Lung (tissue), 12 donors: ENCODE data around the gene SUGCT. TPM values are rescaled to one million over a fixed set of nuclear protein-coding genes. Genes with fewer than 3 reads are reported as not detected.

ENCODE experiments used
- ATAC-seq: fragments of 200-7000 bp; cut with Tn5 transposase; one replicate; pipeline ENCODE4 v1.9.1; 2020; ENCODE audit warnings: moderate number of reproducible peaks; ENCODE audit not compliant: insufficient read depth, low FRiP score
- DNase-seq, 3 donors: peaks; one replicate each; pipeline ENCODE4 v3.0.0-alpha.2; 2013 to 2017
- H3K27ac ChIP-seq, 2 donors: one replicate each; pipeline ENCODE4 v1.5.1; 2013; ENCODE audit warnings: mild to moderate bottlenecking in 2 of 2, moderate library complexity in 2 of 2, control low read depth in 1 of 2, inconsistent platforms in 1 of 2, low read depth in 1 of 2, low read length in 1 of 2
- H3K27me3 ChIP-seq, 3 donors: one replicate each; pipeline ENCODE4 v1.5.1; 2013; ENCODE audit warnings: low read length in 2 of 3; ENCODE audit not compliant: control insufficient read depth in 3 of 3, insufficient read depth in 3 of 3
- H3K36me3 ChIP-seq, 4 donors: one replicate each; pipeline ENCODE4 v1.5.1; 2013; ENCODE audit warnings: low read length in 4 of 4, mild to moderate bottlenecking in 1 of 4, moderate library complexity in 1 of 4; ENCODE audit not compliant: control insufficient read depth in 4 of 4, insufficient read depth in 4 of 4
- H3K4me1 ChIP-seq, 5 donors: one replicate each; pipeline ENCODE4 v1.5.1; 2013; ENCODE audit warnings: low read length in 5 of 5, mild to moderate bottlenecking in 2 of 5, moderate library complexity in 1 of 5; ENCODE audit not compliant: control insufficient read depth in 5 of 5, insufficient read depth in 5 of 5
- H3K4me3 ChIP-seq: one replicate; pipeline ENCODE4 v1.5.1; 2013; ENCODE audit warnings: mild to moderate bottlenecking, control low read depth, moderate library complexity
- H3K9ac ChIP-seq, 2 donors: one replicate each; pipeline ENCODE4 v1.5.1; 2013; ENCODE audit warnings: low read length in 2 of 2, control low read depth in 1 of 2; ENCODE audit not compliant: insufficient read depth in 1 of 2
- H3K9me3 ChIP-seq, 4 donors: one replicate each; pipeline ENCODE4 v1.5.1; 2013; ENCODE audit warnings: low read length in 3 of 4, mild to moderate bottlenecking in 1 of 4, moderate library complexity in 1 of 4; ENCODE audit not compliant: control insufficient read depth in 4 of 4, insufficient read depth in 3 of 4
- WGBS, 2 donors: extraction: QIAGEN DNeasy Blood & Tissue Kit; methylation state at CpG; one replicate each; pipeline ENCODE4 v1.1.7; 2013; 5-methylcytosine and 5-hydroxymethylcytosine counted together
- polyA plus RNA-seq, 2 donors: library from polyadenylated mRNA; stranded (reverse); fragments of 200-250 nt; gene quantifications; one replicate each; pipeline ENCODE4 v1.2.1, GENCODE V29; 2013
- total RNA-seq, 2 donors: library from RNA; depleted of rRNA in 1 of 2; stranded (reverse); fragments of >200 nt in 1 of 2; gene quantifications; one replicate each; pipeline ENCODE4 v1.2.1, GENCODE V29; 2014 to 2021
- TF ChIP-seq, protein P1 (sequence below): IDR thresholded peaks from 2 replicates; pipeline ENCODE4 v1.5.1; 2012; ENCODE audit warnings: mild to moderate bottlenecking; ENCODE audit errors: control extremely low read depth, extremely low read depth
- donor health status: control.
- donor health status: control.
- donor health status: Bipolar disorder and iron deficiency.
- donor health status: healthy.
- donor health status: DM: yes; HTN: yes; CAD: no.

Gene SUGCT
- total and polyA plus RNA-seq, 4 donors: 0.23 to 4.2 (median 1.8) TPM

DNA sequence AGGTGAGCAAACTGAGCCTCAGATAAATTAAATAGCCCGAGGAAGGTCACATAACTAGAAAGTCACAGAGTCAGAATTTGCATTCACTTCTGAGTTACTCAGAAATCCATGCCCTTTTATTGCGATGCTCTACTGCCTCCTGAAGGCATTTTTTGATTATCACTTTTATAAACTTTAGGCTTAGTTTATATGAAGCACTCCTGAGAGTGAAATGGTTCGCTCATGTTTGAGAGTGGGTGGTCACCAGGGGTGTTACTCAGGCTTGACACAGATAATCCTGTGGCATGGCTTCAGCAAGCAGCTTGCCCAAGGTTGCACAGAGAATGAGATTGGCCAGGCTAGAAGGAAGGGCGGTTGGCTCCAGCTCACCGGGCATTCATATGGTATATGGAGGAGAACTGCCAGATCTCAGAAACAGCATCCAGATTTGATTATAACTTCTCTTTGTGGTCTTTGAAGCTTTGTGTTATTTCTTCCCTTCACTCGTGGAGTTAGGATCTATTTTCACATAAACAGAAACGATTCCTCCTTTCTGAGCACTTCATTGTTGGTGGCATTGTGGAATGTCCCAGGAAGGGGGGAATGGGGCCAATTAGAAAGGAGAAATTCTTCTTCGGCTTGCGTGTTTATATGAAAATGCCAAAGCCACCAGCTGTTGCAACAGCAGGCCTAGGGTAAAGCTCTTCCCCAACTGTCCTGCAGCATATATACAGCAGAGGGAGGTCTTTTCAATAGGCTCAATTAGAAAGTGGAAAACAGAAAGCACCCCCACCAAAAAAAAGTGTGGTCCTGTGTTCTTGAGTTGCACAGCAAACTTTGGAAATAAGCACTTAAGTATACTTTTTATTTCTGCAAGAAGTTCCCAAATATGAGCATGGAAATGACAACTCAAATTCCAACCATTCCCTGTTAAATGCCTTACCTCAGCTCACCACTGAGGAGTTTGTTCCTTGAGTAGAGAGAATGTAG, 628.8 kb downstream of the SUGCT start:
- DNase-seq (peak; percentile 67 to 80 (median 72)), ATAC-seq (no peak)
- TF ChIP-seq, protein P1, sequence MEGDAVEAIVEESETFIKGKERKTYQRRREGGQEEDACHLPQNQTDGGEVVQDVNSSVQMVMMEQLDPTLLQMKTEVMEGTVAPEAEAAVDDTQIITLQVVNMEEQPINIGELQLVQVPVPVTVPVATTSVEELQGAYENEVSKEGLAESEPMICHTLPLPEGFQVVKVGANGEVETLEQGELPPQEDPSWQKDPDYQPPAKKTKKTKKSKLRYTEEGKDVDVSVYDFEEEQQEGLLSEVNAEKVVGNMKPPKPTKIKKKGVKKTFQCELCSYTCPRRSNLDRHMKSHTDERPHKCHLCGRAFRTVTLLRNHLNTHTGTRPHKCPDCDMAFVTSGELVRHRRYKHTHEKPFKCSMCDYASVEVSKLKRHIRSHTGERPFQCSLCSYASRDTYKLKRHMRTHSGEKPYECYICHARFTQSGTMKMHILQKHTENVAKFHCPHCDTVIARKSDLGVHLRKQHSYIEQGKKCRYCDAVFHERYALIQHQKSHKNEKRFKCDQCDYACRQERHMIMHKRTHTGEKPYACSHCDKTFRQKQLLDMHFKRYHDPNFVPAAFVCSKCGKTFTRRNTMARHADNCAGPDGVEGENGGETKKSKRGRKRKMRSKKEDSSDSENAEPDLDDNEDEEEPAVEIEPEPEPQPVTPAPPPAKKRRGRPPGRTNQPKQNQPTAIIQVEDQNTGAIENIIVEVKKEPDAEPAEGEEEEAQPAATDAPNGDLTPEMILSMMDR: no peak
- no peaks in the 10 kb centered on the region for H3K36me3 ChIP-seq
- 67% methylated on average over 9 of the region's 9 CpGs for WGBS, 2 donors
- H3K9ac ChIP-seq: no peak overlapping the region
- H3K4me3 ChIP-seq: no peak overlapping the region
- peaks cover 0 to 1% (median 0%) of the 10 kb centered on the region in 4 donors for H3K9me3 ChIP-seq
- no peaks in the 10 kb centered on the region for H3K27me3 ChIP-seq
- peaks cover 0 to 41% (median 0%) of the 10 kb centered on the region in 5 donors for H3K4me1 ChIP-seq
- no peak overlapping the region for H3K27ac ChIP-seq

DNA sequence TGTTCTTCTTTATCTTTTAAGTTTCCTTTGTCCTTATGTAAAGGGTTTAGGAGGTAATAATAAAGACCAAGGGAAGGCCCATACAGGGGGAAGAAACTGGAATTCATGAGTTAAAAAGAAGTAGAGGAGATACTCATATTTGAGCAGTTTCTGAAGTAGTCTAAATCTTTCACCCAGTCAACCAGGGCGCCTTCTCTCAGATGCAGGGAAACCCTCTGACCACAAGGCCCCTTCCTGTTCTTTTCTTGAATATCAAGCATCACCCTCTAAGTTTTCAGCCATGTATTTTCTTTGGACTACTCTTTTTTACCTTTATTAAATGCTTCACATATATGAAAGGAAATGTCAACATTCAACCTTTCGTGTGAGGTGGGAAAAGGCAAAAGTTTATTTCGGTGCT, 630.8 kb downstream of the SUGCT start:
- WGBS, 2 donors: 41 to 63% methylated on average over 3 of the region's 3 CpGs

DNA sequence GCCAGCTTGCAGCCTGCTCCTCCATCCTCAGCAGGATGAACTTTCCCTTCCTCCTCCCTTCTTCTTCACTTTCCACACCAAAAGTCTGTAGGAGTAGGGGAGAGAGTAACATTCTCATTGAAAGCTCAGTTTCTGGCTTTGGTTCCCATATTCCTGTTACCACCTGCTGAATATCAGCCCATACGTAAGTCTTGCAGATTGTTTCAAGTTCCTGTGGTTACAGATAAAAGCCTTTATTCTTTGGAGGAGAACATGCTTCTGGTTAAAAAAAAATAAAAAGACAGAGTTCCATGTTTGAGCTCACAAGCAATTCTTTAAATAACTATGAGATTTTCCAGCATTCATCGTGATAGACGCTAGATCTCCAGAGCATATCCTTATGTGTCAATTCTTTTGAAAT, 637.3 kb downstream of the SUGCT start:
- ATAC-seq: no peak
- H3K9me3 ChIP-seq: peaks cover 0 to 1% (median 0%) of the 10 kb centered on the region in 4 donors
- no peaks in the 10 kb centered on the region for H3K4me1 ChIP-seq
- no peaks in the 10 kb centered on the region for H3K27me3 ChIP-seq
- H3K9ac ChIP-seq: no peak overlapping the region
- H3K36me3 ChIP-seq: no peaks in the 10 kb centered on the region
- no peak for DNase-seq
- H3K4me3 ChIP-seq: no peak overlapping the region
- 69 to 75% methylated on average over 3 of the region's 3 CpGs for WGBS, 2 donors
- TF ChIP-seq, protein P1: no peak
- no peak overlapping the region for H3K27ac ChIP-seq

More for the DNA sequence above, 630.8 kb downstream of the SUGCT start:
- Histone ChIP-seq H3K4me3 (no peak overlapping the region), H3K9ac (no peak overlapping the region), H3K4me1 (peaks cover 0 to 34% (median 0%) of the 10 kb centered on the region in 5 donors), H3K27ac (no peak overlapping the region), H3K9me3 (peaks cover 0 to 1% (median 0%) of the 10 kb centered on the region in 4 donors), H3K27me3 (no peaks in the 10 kb centered on the region), H3K36me3 (no peaks in the 10 kb centered on the region)
- ATAC-seq (no peak), DNase-seq (no peak)
- TF ChIP-seq, protein P1: no peak
